Endothelial cell (in vitro differentiated cells): ENCODE results near the gene PTGES. TPM values are rescaled to one million over a fixed set of nuclear protein-coding genes. Genes with fewer than 3 reads are reported as not detected.

Source experiments
- DNase-seq: peaks from one replicate; pipeline ENCODE4 v3.0.0; 2021; ENCODE audit warnings: low spot score
- H3K27ac Mint-ChIP-seq: one replicate; pipeline ENCODE4 v1.8.0; 2021; ENCODE audit warnings: mixed read lengths, inconsistent platforms; ENCODE audit not compliant: unreplicated experiment
- H3K27me3 Mint-ChIP-seq: one replicate; pipeline ENCODE4 v1.8.0; 2021; ENCODE audit warnings: mild to moderate bottlenecking, moderate library complexity, mixed read lengths, inconsistent platforms; ENCODE audit not compliant: unreplicated experiment
- H3K36me3 Mint-ChIP-seq: one replicate; pipeline ENCODE4 v1.8.0; 2021; ENCODE audit warnings: mild to moderate bottlenecking, low read depth, mixed read lengths, inconsistent platforms; ENCODE audit not compliant: unreplicated experiment
- H3K4me1 Mint-ChIP-seq: one replicate; pipeline ENCODE4 v1.8.0; 2021; ENCODE audit warnings: mild to moderate bottlenecking, mixed read lengths, inconsistent platforms; ENCODE audit not compliant: unreplicated experiment
- H3K4me3 Mint-ChIP-seq: one replicate; pipeline ENCODE4 v1.8.0; 2021; ENCODE audit warnings: mild to moderate bottlenecking, mixed read lengths, inconsistent platforms; ENCODE audit not compliant: unreplicated experiment
- H3K9me3 Mint-ChIP-seq: one replicate; pipeline ENCODE4 v1.8.0; 2021; ENCODE audit warnings: mixed read lengths, inconsistent platforms; ENCODE audit not compliant: unreplicated experiment
- total RNA-seq: library from RNA; stranded (reverse); fragmentation: NEBNext Ultra II Directional; extraction: Animal tissue kit (Norgen Biotek cat#: 25700); gene quantifications from one replicate; pipeline ENCODE4 v1.2.1, GENCODE V29; 2021; ENCODE audit not compliant: unreplicated experiment
- TF ChIP-seq, protein P1 (sequence below): fragments of 200-600 bp; sonication (generic); IDR thresholded peaks from one replicate; pipeline ENCODE4 v1.5.0; 2021; ENCODE audit warnings: antibody characterized with exemption; ENCODE audit not compliant: unreplicated experiment

The PTGES gene
- total RNA-seq, 1 donor from 2014 or later = 0.15 TPM

DNA sequence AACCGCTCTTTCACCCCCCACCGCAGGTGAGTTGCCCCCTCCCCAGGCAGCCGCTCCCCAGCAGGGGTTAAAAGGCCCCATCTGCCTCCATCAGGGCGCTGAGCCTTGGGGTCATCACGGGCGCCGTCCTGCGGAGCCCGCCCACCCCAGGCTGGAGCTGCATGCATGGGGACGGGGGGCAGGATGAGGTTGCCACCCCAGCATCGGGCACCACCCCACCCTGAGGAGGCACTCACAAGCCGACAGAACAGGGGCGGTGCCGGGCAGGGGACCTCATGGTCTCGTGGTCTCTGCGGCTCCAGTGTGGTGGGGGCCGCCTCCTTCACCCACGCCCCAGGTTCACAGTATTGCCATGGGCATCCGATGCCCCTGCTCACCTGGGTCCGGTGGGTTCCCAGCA, 16.5 kb downstream of the PTGES start:
- H3K9me3 Mint-ChIP-seq = no peaks in the 10 kb centered on the region
- peaks cover 3% of the 10 kb centered on the region for H3K4me1 Mint-ChIP-seq
- no peak overlapping the region for H3K4me3 Mint-ChIP-seq
- H3K36me3 Mint-ChIP-seq = no peaks in the 10 kb centered on the region
- no peak for DNase-seq
- peaks cover 4% of the 10 kb centered on the region for H3K27me3 Mint-ChIP-seq
- TF ChIP-seq, protein P1, sequence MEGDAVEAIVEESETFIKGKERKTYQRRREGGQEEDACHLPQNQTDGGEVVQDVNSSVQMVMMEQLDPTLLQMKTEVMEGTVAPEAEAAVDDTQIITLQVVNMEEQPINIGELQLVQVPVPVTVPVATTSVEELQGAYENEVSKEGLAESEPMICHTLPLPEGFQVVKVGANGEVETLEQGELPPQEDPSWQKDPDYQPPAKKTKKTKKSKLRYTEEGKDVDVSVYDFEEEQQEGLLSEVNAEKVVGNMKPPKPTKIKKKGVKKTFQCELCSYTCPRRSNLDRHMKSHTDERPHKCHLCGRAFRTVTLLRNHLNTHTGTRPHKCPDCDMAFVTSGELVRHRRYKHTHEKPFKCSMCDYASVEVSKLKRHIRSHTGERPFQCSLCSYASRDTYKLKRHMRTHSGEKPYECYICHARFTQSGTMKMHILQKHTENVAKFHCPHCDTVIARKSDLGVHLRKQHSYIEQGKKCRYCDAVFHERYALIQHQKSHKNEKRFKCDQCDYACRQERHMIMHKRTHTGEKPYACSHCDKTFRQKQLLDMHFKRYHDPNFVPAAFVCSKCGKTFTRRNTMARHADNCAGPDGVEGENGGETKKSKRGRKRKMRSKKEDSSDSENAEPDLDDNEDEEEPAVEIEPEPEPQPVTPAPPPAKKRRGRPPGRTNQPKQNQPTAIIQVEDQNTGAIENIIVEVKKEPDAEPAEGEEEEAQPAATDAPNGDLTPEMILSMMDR = no peak
- H3K27ac Mint-ChIP-seq = no peak overlapping the region

DNA sequence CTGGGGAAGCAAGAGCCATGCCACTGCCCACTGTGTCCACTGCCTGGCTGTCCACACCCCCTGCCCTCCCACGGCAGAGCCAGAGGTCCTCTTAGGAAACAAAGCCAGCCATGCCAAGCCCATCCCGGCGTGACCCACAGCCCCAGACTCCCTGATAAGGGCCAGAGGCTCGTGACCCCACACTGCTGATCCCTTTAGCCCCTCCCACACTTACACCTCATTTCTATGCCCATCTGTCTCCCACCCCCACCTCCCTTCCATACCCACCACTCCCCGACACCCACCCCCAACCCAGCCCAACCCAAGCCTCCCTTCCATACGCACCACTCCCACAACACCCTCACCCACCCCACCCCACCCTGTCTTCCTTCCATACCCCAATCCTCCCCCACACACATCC, 17.3 kb downstream of the PTGES start:
- Mint-ChIP-seq H3K36me3 (no peaks in the 10 kb centered on the region), H3K27ac (no peak overlapping the region), H3K4me3 (no peak overlapping the region), H3K27me3 (peaks cover 4% of the 10 kb centered on the region), H3K4me1 (peaks cover 3% of the 10 kb centered on the region), H3K9me3 (no peaks in the 10 kb centered on the region)
- TF ChIP-seq, protein P1 = no peak
- no peak for DNase-seq

DNA sequence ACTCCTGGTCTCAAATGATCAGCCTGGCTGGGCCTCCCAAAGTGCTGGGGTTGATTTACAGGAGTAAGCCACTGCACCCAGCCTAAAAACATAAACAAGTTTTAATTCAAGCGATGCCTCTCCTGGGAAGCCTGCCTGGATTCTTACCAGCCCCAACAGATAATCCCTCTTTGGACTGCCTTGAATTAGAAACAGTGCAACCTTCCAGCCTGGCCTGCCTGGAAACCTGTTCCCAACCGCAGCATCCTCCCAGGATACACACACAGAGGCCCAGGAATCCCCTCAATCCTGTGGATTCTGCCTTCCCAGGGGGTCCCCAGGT, 19.2 kb downstream of the PTGES start:
- Mint-ChIP-seq H3K4me3 (no peak overlapping the region), H3K4me1 (peaks cover 3% of the 10 kb centered on the region), H3K27me3 (peaks cover 4% of the 10 kb centered on the region), H3K36me3 (no peaks in the 10 kb centered on the region), H3K9me3 (no peaks in the 10 kb centered on the region), H3K27ac (no peak overlapping the region)
- TF ChIP-seq, protein P1 = no peak
- DNase-seq = no peak

DNA sequence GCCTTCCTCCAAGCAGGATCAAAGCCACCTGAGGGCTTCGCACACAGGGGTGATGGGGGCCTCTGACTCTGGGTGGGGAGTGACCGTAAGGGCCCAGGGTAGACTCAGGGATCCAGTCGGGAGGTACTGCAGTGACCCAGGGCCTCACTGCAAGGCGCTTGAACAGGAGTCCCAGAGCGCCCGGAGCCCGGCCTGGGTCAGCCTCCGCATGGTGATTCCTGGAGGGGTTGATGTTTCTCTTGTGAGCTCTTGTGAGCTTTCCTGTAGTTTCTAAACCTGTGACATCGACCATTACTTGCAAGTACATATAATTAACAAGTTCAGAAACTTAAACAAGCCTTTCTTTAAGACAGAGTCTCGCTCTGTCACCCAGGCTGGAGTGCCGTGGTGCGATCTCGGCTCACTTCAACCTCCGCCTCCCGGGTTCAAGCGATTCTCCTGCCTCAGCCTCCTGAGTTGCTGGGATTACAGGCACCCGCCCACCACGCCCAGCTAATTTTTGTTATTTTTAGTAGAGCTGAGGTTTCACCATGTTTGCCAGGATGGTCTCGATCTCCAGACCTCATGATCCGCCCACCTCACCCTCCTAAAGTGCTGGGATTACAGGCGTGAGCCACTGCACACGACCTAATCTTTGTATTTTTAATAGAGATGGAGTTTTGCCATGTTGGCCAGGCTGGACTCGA, 19.8 kb downstream of the PTGES start:
- TF ChIP-seq, protein P1 = no peak
- H3K4me1 Mint-ChIP-seq = peaks cover under 1% of the 10 kb centered on the region
- no peak overlapping the region for H3K4me3 Mint-ChIP-seq
- no peak overlapping the region for H3K27ac Mint-ChIP-seq
- peaks cover under 1% of the 10 kb centered on the region for H3K27me3 Mint-ChIP-seq
- H3K36me3 Mint-ChIP-seq = no peaks in the 10 kb centered on the region
- no peaks in the 10 kb centered on the region for H3K9me3 Mint-ChIP-seq
- no peak for DNase-seq

DNA sequence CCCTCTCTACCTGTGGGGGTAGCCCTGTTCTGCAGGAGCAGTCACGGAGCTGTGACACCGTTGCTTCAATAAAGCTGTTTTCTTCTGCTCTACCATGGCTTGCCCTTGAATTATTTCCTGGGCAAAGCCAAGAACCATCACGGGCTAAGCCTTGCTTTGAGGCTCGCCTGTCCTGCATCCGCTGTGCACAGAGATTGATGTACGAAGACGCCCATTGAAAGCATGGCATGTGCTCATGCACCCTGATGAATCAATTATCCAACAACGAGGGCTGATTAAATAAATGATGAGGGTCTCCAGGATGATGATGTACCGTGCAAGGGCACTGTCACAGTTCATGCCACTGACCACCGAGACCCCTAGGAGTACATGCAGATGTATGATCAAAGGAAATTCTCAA, 20.7 kb downstream of the PTGES start:
- no peak for DNase-seq
- H3K9me3 Mint-ChIP-seq = no peaks in the 10 kb centered on the region
- TF ChIP-seq, protein P1 = no peak
- H3K4me3 Mint-ChIP-seq = no peak overlapping the region
- no peak overlapping the region for H3K27ac Mint-ChIP-seq
- H3K36me3 Mint-ChIP-seq = no peaks in the 10 kb centered on the region
- H3K4me1 Mint-ChIP-seq = no peaks in the 10 kb centered on the region
- no peaks in the 10 kb centered on the region for H3K27me3 Mint-ChIP-seq
